Nephron progenitor cell (in vitro differentiated cells): ENCODE data around the gene SARS2.

ENCODE experiments used
- DNase-seq: peaks from one replicate; pipeline ENCODE4 v3.0.0; 2021
- H3K27ac Mint-ChIP-seq: 2 replicates; pipeline ENCODE4 v1.8.0; 2021; ENCODE audit warnings: mild to moderate bottlenecking, moderate library complexity, mixed read lengths
- H3K27me3 Mint-ChIP-seq: 2 replicates; pipeline ENCODE4 v1.8.0; 2021; ENCODE audit warnings: mild to moderate bottlenecking, low read depth, mixed read lengths; ENCODE audit not compliant: poor library complexity
- H3K36me3 Mint-ChIP-seq: 2 replicates; pipeline ENCODE4 v1.8.0; 2021; ENCODE audit warnings: low read depth, mixed read lengths
- H3K4me1 Mint-ChIP-seq: 2 replicates; pipeline ENCODE4 v1.8.0; 2021; ENCODE audit warnings: mixed read lengths
- H3K4me3 Mint-ChIP-seq: 2 replicates; pipeline ENCODE4 v1.8.0; 2021; ENCODE audit warnings: mild to moderate bottlenecking, moderate library complexity, mixed read lengths
- H3K9me3 Mint-ChIP-seq: 2 replicates; pipeline ENCODE4 v1.8.0; 2021; ENCODE audit warnings: mild to moderate bottlenecking, moderate library complexity, mixed read lengths
- CTCF ChIP-seq: fragments of 200-600 bp; sonication (generic); IDR thresholded peaks from 2 replicates; pipeline ENCODE4 v1.5.0; 2021; ENCODE audit warnings: antibody characterized with exemption

Gene SARS2

GRCh38 chr19:38915329-38916321 is 14.9 kb downstream of the SARS2 start:
- Mint-ChIP-seq H3K27me3 (no peaks in the 10 kb centered on the region), H3K4me1 (no peaks in the 10 kb centered on the region), H3K9me3 (no peaks in the 10 kb centered on the region), H3K4me3 (no peak overlapping the region), H3K36me3 (peaks cover 5% of the 10 kb centered on the region), H3K27ac (peak overlapping the region; percentile 86)
- no peak for DNase-seq
- no peak for TF ChIP-seq CTCF

GRCh38 chr19:38913958-38914357 is 16.6 kb downstream of the SARS2 start:
- no peak for TF ChIP-seq CTCF
- DNase-seq = no peak
- no peaks in the 10 kb centered on the region for H3K4me1 Mint-ChIP-seq
- H3K4me3 Mint-ChIP-seq = no peak overlapping the region
- H3K27me3 Mint-ChIP-seq = no peaks in the 10 kb centered on the region
- peak overlapping the region; percentile 58 for H3K27ac Mint-ChIP-seq
- H3K36me3 Mint-ChIP-seq = peaks cover 5% of the 10 kb centered on the region
- H3K9me3 Mint-ChIP-seq = no peaks in the 10 kb centered on the region

- no peak for TF ChIP-seq CTCF
- H3K36me3 Mint-ChIP-seq = peaks cover 7% of the 10 kb centered on the region
- H3K27me3 Mint-ChIP-seq = no peaks in the 10 kb centered on the region
- no peak overlapping the region for H3K4me3 Mint-ChIP-seq
- H3K4me1 Mint-ChIP-seq = no peaks in the 10 kb centered on the region
- no peaks in the 10 kb centered on the region for H3K9me3 Mint-ChIP-seq
- H3K27ac Mint-ChIP-seq = no peak overlapping the region
- DNase-seq = no peak
Observed at GRCh38 chr19:38912600-38913514, 17.7 kb downstream of the SARS2 start.

GRCh38 chr19:38911388-38912001 is 19.1 kb downstream of the SARS2 start:
- no peaks in the 10 kb centered on the region for H3K9me3 Mint-ChIP-seq
- DNase-seq = no peak
- no peak overlapping the region for H3K27ac Mint-ChIP-seq
- TF ChIP-seq CTCF = no peak
- H3K36me3 Mint-ChIP-seq = peaks cover 14% of the 10 kb centered on the region
- no peak overlapping the region for H3K4me3 Mint-ChIP-seq
- peaks cover 3% of the 10 kb centered on the region for H3K27me3 Mint-ChIP-seq
- H3K4me1 Mint-ChIP-seq = no peaks in the 10 kb centered on the region

- no peak for TF ChIP-seq CTCF
Observed at GRCh38 chr19:38910488-38910887, 20.1 kb downstream of the SARS2 start.

More at GRCh38 chr19:38910488-38910887, 20.1 kb downstream of the SARS2 start:
- H3K36me3 Mint-ChIP-seq = peaks cover 18% of the 10 kb centered on the region
- DNase-seq = no peak
- no peaks in the 10 kb centered on the region for H3K4me1 Mint-ChIP-seq
- H3K27ac Mint-ChIP-seq = no peak overlapping the region
- H3K27me3 Mint-ChIP-seq = peaks cover 3% of the 10 kb centered on the region
- H3K4me3 Mint-ChIP-seq = no peak overlapping the region
- H3K9me3 Mint-ChIP-seq = no peaks in the 10 kb centered on the region
